GM18508 (cell line): ENCODE data around the gene SIPA1L3.

Experiments used
- ATAC-seq: cut with Tn5 transposase; IDR thresholded peaks from one replicate; pipeline ENCODE4 v1.9.1; 2021; ENCODE audit warnings: moderate number of reproducible peaks; ENCODE audit not compliant: insufficient read depth, unreplicated experiment

Gene SIPA1L3

DNA sequence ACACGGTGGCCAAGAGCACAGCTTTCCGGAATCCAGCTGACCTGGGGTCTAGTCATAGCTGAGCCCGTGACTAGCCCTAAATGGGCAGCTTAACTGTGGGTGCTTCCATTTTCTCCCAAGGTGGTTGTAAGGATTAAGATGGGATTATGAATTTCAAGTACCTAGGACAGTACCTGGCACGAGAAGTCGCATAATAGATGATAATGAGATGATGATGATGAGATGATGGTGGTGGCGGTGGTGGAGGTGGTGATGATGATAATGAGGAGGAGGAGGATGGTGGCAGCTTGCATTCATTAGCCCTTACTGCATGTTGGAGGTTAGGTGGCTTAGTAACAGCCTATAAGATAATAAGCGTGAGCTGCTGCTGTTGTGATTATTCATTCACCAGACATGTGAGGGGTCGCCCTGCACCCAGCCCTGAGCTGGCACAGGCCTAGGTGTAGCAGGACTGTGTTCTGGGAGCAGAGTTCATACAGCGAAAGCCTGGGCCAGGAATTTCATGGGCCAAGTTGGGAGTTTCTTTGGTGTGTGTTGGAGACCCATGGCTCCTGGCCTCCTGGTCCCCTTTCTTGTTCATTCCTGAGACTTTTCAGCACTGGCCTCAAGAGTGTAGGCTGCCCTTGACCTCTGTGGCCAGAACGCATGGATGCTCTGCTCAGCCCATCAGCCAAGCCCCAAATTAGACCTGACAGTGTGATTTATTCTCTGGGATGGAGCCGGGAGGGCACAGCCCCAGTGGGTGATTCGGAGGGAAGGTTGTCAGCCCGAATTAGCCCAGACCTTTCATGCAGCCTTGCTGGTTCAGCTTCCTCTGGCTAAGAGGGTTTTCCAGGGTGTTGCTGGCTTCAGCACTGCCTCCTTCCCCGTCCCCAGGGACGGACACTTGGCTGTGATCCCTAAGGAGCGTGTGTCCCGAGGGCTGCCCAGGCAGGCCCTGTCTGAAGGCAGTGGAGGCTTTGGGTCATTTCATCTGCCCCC, 128.8 kb downstream of the SIPA1L3 start:
- ATAC-seq, result no peak

GRCh38 chr19:38036707-38037611, 130.0 kb downstream of the SIPA1L3 start:
- no peak for ATAC-seq

GRCh38 chr19:38039966-38040365, 133.0 kb downstream of the SIPA1L3 start:
- no peak for ATAC-seq

DNA sequence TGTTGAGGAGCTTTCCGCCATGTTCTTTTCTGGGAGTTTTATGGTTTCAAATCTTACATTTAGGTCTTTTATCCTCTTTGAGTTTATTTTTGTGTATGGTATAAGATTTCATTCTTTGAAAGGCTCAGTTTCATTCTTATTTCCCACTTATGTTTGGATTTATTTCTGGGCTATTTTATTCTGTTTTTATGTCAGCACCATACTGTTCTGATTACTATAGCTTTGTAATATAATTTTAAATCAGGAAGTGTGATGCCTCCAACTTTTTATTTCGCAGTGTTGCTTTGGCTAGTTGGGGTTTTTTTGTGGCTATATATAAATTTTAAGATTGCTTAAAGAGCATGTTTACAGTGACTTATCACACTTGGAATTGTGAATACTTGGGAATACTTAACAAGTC, 135.1 kb downstream of the SIPA1L3 start:
- ATAC-seq, result no peak

DNA sequence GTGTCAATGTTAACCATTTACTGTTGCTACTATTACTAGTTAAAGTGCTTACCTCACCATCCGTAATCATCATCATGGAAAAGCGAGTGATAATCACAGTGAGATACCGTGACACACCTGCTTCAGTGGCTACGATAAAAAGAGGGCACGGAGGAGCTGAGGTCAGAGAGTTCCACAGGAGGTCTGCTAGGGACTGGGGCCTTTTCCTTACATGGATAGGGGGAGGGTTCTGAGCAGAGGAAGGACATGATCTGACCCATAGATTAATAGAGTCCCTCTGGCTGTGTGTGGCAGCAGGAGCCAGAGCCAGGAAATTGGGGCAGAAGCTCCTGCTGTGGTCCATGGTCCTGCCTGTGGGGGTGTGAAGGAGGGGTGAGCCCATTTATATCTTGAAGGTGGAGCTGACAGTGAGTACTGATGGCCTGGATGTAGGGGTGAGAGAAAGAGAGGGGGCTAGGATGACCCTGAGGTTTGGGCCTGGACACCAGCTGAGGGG, 136.7 kb downstream of the SIPA1L3 start:
- no peak for ATAC-seq

GRCh38 chr19:38044267-38045111, 137.5 kb downstream of the SIPA1L3 start:
- no peak for ATAC-seq

GRCh38 chr19:38045554-38046253, 138.7 kb downstream of the SIPA1L3 start:
- ATAC-seq, result no peak

- no peak for ATAC-seq
These were observed 139.4 kb downstream of the SIPA1L3 start for GRCh38 chr19:38046254-38047048.

DNA sequence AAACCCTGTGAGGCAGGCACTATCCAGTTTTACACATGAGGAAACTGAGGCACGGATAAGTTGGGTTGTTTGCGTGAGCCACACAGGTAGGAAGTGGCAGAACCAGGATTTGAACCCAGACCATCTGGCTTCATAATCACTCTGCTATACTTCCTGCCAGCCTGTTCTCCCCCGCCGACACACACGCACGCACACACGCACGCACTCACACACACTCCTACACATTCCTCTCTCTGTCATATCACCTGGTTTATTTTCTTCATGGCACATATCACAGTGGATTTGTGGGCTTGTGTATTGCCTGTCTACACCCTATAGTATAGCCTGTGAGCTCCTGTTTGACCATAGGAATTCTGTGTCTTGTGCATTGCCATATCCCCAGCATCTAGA, 140.0 kb downstream of the SIPA1L3 start:
- no peak for ATAC-seq

DNA sequence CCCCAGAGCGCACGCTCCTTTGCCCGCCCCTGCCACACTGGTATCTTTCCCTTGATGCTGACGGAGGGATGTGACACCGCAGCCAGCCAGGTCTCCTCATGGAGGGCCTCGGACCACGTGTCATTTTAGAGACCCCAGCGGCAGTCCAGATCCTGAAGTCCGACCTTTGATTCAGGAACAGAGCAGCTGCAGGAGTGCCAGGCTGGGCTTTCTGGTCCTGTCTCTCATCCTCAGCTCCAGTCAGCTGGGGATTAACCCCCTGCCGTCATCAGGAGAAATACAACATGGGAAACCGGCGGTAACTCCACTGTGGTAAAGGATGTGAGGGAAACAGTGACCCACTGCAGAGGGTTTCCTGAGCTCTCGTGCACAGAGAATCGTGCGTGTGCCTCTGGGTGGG, 140.6 kb downstream of the SIPA1L3 start:
- no peak for ATAC-seq

- peak; percentile 35 for ATAC-seq
These were observed 142.2 kb downstream of the SIPA1L3 start for GRCh38 chr19:38049105-38049649.

DNA sequence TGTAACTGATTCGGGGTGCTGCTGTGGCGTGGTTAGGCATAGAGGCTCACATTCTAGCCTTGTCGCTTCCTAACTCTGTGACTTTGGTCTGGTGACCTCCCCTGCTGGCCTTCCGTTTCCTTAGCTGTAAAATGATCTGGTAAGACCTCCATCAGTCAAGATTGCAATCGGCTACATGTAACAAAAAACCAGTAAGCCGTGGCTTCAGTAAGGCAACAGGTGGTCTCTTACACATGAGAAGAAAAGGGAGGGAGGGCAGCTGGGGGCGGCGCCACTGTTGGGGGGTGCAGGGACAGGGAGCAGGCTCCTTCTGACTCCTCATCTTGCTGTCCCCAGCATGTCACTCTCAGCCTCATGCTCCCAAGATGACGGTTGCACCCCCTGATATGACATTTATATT, 148.0 kb downstream of the SIPA1L3 start:
- ATAC-seq, result no peak

DNA sequence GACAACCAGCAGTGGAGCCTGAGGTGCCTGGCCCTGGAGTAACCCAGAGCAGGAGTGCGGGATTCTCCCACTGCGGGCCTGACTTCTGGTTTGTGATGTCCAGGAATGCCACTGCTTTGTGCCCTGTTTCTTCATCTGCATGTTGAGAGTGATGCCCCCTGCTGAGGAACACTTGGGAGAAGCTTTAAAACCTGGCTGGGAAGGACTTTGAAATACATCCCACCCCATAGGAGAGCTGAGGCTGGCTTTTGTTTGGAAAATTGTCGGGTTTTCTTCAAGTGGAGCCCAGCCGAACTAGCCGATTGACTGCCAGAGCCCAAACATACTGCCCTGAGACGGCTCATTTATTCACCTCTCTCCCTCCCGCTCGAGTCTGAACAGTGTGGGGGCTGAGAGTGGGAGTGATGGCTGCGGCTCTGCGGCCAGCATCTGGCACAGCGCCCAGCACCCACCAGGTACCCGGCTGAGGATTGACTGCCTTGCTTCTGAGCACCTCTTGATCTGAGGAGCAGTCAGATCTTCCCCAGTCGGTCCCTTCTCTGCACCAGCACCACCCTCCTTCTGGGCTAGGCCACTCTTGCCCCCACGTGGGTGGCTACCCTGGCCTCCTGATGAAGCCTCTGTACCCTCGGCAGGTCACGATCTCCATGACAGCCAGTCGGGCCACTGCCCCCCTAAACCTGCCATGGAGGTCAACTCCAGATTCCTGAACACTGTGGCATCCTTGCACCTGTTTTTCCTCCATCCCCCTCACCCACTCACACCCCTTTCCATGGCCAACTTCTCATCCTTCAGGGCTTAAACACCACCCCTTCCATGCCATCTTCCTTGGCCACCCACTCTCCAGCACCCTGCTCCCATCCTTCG, 148.9 kb downstream of the SIPA1L3 start:
- ATAC-seq, result no peak

- ATAC-seq, result no peak
These were observed 149.6 kb downstream of the SIPA1L3 start for GRCh38 chr19:38056646-38057045.

- no peak for ATAC-seq
These were observed 151.1 kb downstream of the SIPA1L3 start for GRCh38 chr19:38057959-38058690.

DNA sequence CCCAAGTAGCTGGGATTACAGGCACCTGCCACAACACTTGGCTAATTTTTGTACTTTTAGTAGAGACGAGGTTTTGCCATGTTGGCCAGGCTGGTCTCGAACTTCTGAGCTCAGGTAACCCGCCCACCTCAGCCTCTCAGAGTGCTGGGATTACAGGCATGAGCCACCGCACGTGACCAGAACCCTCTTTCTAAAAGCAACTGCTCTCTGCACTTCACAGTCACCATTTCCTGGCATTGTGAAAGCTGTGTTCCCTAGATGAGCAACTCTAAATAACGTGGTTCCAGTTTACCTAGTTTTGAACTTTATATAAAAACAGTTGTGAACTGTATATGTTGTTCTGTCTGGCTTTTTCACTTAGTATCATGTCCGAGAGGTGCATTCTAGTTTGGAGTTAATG, 152.9 kb downstream of the SIPA1L3 start:
- no peak for ATAC-seq

GRCh38 chr19:38060331-38060730, 153.3 kb downstream of the SIPA1L3 start:
- no peak for ATAC-seq
